DMS153 treated with DMSO at 0.1 percent for 48 hours (cell line): ENCODE measurements around the gene APOBEC3B.
"Not testable (repeated sequence)": the region's sequence is repeated elsewhere in the genome, so short reads cannot be mapped to it uniquely, and the experiment has no call there.

ENCODE experiments used
- DNase-seq: peaks from one replicate; lab custom pipeline; 2025; ENCODE audit not compliant: unreplicated experiment; lab: John Stamatoyannopoulos, UW

APOBEC3B gene

DNA sequence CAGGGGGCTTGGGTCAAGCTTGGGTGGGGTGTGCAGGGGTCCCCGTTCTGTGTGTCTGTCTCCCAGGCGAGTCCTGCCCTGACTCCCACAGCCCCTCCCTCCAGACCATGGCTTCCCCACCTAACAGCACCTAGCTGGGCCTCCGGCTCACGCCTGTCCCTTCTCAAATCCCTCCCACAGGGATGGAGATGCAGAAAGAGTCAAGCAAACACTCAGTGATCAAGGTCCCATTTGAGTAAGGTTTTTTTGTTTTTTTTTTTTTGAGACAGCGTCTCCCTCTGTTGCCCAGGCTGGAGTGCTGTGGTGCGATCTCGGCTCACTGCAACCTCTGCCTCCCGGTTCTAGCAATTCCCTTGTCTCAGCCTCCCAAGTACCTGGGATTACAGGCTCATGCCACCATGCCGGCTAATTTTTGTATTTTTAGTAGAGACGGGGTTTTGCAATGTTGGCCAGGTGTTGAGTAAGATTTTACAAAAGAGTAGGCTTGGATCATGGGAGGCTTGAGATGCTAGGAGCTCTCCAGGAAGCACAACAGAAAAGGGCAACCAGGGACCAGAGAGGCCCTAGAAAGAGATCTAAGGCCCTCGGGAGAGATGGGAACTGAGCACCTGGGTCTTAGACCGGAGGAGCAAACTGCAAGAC lies 44.5 kb downstream of the APOBEC3B start:
- no peak for DNase-seq

DNA sequence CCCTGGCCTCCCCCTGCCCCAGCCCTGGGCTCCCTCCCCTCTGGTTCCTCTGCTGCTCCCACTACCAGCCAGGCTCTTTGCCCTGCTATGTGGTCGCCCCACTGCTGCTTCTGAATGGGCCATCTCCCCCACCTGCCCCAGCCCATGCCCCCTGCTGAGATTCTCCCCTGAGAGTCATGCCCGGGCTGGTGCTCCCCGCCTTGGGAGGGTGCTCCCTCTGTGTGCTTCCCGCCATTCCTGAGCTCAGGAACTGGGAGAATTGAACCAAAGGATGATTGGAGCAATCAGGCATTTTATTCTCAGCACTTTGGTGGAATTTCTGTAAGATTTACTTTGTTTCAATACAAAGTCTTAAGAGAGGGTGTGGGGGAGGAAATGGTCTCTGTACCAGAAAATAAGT lies 45.6 kb downstream of the APOBEC3B start:
- no peak for DNase-seq

DNA sequence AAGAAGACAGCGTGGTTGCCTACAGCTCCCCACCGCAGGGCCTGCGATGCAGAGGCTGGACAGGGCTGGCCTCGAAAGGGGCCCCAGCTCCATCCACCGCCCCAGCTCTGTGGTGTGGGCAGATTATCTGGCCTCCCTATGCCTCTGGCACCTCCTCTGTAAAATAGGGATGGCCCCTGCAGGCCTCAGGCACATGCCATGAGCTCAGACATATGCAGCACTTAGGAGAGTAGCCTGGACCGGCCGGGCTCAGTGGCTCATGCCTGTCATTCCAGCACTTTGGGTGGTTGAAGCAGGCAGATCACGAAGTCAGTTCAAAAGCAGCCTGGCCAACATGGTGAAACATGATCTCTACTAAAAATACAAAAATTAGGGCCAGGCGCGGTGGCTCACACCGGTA lies 46.1 kb downstream of the APOBEC3B start:
- DNase-seq = no peak

DNA sequence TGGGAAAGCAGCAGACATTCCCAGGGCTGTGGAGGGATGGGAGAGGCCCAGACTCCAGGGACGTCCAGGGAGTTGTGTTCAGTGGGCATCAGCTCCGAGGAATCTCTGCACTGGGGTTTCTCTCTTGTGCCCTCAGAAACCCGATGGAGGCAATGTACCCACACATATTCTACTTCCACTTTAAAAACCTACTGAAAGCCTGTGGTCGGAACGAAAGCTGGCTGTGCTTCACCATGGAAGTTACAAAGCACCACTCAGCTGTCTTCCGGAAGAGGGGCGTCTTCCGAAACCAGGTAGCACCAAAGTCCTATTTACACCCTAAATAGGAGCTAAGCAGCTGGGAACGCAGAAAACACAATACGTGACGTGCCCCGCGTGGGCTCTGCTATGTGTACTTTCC lies 47.1 kb downstream of the APOBEC3B start:
- DNase-seq = no peak

DNA sequence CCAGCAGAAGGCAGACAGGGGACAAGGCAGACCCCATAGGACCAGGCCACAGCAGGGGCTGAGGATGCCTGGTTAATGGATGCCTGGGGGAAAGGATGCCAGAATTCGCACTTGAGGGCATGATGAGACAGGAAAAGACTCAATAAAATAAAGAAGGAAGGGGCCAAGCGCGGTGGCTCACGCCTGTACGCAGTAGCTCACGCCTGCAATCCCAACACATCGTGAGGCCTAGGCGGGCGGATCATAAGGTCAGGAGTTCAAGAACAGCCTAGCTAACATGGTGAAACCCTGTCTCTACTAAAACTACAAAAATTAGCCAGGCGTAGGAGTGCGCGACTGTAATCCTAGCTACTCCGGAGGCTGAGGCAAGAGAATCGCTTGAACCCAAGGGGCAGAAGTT lies 48.6 kb downstream of the APOBEC3B start:
- no peak for DNase-seq

DNA sequence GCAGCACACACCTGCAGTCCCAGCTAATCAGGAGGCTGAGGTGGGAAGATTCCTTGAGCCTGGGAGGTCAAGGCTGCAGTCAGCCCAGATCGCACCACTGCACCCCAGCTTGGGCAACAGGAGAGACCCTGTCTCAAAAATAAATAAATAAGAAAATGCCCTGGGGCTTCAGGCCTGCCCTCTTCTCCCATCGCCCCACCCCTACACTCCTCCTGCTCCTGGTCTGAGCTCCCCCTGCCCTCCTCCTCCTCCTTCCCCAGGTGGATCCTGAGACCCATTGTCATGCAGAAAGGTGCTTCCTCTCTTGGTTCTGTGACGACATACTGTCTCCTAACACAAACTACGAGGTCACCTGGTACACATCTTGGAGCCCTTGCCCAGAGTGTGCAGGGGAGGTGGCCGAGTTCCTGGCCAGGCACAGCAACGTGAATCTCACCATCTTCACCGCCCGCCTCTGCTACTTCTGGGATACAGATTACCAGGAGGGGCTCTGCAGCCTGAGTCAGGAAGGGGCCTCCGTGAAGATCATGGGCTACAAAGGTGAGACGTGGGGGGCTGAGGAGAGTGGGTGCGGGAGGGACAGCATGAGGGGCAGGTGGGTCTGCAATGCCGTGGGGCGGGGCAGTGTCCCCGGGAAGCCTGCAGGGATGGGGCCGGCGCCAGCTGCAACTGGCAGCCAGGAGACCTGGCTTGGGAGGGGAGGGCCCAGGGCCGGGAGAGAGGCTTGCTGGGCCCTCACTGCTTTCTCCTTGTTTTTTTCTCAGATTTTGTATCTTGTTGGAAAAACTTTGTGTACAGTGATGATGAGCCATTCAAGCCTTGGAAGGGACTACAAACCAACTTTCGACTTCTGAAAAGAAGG lies 49.5 kb downstream of the APOBEC3B start:
- DNase-seq = not testable (repeated sequence)

DNA sequence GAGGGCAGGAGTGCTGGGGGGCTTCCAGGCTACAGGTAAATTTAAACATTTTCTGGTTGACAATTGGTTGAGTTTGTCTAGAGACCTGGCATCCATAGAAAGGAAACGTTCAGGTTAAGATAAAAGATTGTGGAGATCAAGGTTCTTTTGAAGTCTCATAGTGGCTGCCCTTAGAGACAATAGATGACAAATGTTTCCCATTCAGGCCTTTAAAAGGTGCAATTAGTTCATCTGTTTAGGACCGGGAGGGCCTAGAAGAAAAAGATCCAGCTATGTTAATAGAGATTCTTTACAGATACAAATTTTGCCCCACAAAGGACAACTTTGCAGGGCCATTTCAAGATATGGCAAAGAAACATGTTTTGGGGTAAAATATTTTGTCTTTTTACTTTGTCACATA lies 54.9 kb downstream of the APOBEC3B start:
- DNase-seq = not testable (repeated sequence)

DNA sequence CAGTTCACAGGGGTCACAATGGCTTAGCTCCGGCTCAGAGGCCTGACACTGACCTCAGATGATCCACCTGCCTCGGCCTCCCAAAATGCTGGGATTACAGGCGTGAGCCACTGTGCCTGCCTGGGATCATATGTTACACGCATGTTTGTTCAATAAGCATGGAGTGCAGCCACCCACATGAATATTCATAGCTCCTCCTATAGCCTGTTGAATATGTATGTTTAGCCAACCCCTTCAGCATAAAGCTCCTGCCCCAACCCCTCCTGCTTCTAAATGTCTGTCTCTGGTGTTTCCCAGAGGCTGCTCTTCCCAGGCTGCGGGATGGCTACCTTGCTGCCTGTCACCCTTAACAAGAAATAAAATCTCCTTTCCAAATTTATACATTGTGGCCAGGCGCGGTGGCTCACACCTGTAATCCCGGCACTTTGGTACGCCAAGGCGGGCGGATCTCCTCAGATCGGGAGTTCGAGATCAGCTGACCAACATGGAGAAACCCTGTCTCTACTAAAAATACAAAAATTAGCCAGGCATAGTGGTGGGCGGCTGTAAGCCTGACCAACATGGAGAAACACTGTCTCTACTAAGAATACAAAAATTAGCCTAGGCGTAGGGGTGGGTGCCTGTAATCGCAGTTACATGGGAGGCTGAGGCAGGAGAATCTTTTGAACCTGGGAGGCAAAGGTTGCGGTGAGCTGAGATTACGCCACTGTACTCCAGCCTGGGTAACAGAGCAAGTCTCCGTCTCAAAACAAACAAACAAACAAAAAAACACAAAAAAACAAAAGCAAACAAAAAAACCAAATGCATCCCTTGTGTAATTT lies 57.4 kb downstream of the APOBEC3B start:
- no peak for DNase-seq

DNA sequence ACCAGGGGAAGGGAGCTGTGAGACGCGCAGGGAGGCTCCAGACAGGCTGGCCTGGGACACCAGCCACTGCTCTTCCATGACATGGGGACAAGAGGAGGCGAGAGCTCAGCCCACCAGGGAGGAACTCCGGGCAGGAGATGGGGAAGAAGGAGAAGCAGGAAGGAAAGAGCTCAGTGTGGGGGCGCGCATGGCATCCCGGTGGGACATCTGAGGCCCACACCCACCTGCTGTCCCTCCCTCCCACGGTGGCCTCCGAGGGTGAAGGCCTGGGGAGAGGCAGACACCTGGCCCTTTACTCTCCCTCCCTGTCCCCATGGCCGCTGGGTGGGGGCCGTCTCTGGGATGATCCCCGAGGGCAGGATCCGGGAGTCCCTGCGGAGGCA lies 58.0 kb downstream of the APOBEC3B start:
- DNase-seq = not testable (repeated sequence)

DNA sequence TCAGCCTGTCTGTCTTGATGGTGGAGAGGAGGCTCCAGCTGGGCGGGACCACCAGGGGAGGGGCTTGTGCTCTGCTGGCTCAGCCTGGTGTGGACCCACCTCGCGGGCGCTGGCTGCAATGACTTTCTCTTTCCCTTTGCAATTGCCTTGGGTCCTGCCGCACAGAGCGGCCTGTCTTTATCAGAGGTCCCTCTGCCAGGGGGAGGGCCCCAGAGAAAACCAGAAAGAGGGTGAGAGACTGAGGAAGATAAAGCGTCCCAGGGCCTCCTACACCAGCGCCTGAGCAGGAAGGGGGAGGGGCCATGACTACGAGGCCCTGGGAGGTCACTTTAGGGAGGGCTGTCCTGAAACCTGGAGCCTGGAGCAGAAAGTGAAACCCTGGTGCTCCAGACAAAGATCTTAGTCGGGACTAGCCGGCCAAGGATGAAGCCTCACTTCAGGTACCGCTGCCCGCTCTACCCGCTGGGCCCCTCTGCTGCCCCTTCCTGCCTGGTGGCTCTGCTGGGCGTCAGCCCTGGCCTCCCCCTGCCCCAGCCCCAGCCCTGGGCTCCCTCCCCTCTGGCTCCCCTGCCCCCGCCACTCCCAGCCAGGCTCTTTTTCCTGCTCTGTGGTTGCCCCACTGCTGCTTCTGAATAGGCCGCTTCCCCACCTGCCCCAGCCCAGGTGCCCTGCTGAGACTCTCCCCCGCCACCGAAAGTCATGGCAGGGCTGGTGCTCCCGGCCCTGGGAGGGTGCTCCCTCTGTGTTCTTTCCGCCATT lies 58.6 kb downstream of the APOBEC3B start, which contains the start of gene APOBEC3F:
Gene APOBEC3F (plus strand): TSS at position 327 of the 759 bp plus-strand sequence. CDS start 97 bp downstream, at position 424.
- DNase-seq = not testable (repeated sequence)

DNA sequence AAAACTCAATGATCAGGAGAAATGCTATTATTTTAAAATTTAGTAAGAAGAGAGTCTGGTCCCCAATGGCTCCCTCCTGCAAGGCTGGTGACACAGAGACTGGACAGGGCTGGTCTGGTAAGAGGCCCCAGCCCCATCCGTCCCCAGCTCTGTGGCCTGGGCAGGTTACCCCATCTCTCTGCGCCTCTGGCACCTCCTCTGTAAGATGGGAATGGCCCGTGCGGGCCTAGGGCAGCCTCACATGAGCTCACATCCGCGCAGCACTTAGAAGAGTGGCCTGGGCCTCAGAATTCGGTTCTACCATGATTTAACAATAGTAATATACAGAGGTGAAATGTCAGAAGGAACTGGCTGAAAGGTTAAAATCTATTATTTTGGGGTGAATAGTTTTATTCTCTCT lies 59.8 kb downstream of the APOBEC3B start:
- no peak for DNase-seq
